LNCAP (cell line): Measurements from ENCODE around the gene DOCK1.

ENCODE experiments used
- CTCF ChIP-seq: fragments of 450-650 bp; IDR thresholded peaks from 2 replicates; pipeline ENCODE4 v1.5.1; 2017; ENCODE audit warnings: mild to moderate bottlenecking

The DOCK1 gene

GRCh38 chr10:127492607-127493250 is 587.5 kb downstream of the DOCK1 start:
- peak; percentile 33; the same call in 1 of the 2 replicates for TF ChIP-seq CTCF

DNA sequence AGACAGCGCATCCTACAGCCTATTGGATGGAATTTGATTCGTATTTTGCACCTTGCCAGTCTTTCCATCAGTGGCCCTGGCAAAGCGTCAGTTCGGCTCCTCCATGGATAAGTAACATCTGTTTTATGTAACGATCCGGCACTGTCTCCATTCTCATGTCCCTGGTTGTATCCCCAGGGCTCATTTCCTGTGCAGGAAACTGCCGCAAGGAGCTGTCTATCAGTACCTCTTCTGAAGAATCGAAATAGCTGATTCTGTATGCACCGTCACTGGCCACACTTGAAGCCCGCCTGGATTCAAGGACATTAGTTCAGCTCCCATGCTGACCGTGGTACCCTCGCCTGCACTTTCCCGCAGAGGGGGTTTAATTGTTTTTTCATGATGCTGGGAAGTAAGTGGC is 590.8 kb downstream of the DOCK1 start:
- TF ChIP-seq CTCF = no peak

GRCh38 chr10:127497685-127498084 is 592.5 kb downstream of the DOCK1 start:
- TF ChIP-seq CTCF = no peak

DNA sequence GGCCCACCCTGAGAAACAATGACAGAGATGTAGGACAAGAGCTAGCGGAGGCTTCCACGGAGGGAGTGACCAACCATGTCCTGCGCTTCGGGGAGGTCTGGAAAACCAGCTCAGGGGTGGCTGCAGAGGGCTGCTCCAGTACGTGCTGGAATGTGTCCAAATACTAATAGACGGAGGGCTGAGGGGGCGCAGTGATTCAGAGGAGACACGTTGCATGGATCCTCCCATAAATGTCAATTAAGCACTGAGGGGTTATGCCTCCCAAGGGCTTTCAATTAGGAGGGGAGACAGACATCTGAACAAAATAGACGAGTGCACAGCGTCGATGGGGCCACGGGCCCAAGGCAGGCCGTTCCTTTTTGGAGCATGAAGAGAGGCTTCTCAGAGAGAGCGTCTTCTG is 592.9 kb downstream of the DOCK1 start:
- no peak for TF ChIP-seq CTCF

DNA sequence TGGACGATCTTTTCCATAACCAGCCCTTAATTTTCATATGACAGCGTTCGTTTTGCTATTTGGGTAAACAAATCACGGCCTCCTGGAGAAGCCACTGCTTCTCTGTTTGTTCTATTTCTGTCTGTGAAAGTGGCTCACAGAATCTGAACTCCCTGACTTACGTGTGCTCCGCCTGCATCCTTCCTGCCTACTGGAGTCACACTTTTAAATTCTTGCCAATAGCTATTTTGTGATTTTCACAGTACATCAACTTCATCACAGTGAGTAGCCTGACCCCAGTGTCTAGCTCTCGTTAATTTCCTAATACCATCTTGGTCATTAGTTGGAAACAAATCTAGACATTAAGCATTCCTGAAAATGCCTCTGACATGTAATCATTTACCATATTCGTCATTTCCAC is 594.9 kb downstream of the DOCK1 start:
- no peak for TF ChIP-seq CTCF
